Caco-2 (cell line): ENCODE results near the gene MAST3. TPM values are rescaled to one million over a fixed set of nuclear protein-coding genes. Genes with fewer than 3 reads are reported as not detected.

Source experiments
- BruUV-seq: library from RNA; stranded (reverse); fragments of 400-500 nt; replicated peaks from 2 replicates; lab custom pipeline; 2021; lab: Mats Ljungman, UMichigan
- CTCF ChIA-PET: fragments of 300-600 bp; sonication (Branson Sonifier 250); formaldehyde crosslinking; loops from one replicate; lab custom pipeline; 2022; ENCODE audit warnings: antibody characterized with exemption; lab: Charles Lee
- POLR2A ChIA-PET: fragments of 300-600 bp; sonication (Branson Sonifier 250); formaldehyde crosslinking; loops from one replicate; lab custom pipeline; 2022; ENCODE audit warnings: antibody characterized with exemption; lab: Charles Lee
- DNase-seq, 2 experiments: peaks; one replicate each; pipeline versions ENCODE4 v3.0.0 to v3.0.0-alpha.2; 2020 to 2022
- H3K27me3 ChIP-seq: replicated peaks from 2 replicates; pipeline ENCODE4 v1.6.0; 2011; ENCODE audit warnings: low read length; ENCODE audit not compliant: control insufficient read depth, insufficient read depth
- H3K36me3 ChIP-seq: 2 replicates; pipeline ENCODE4 v1.5.1; 2011; ENCODE audit warnings: low read length; ENCODE audit not compliant: control insufficient read depth, insufficient read depth
- H3K4me1 ChIP-seq: fragments of 250-450 bp; sonication (Bioruptor Pico); 2 replicates; pipeline ENCODE4 v1.5.1; 2020; ENCODE audit warnings: mild to moderate bottlenecking
- H3K4me3 ChIP-seq: 2 replicates; pipeline ENCODE4 v1.5.1; 2011; ENCODE audit warnings: low read depth, mild to moderate bottlenecking, control low read depth, low read length
- H3K9me3 ChIP-seq: fragments of 250-450 bp; sonication (Bioruptor Pico); 2 replicates; pipeline ENCODE4 v1.5.1; 2020; ENCODE audit warnings: mild to moderate bottlenecking, moderate library complexity
- H3K27ac Mint-ChIP-seq: one replicate; pipeline ENCODE4 v1.8.0; 2022; ENCODE audit warnings: mixed read lengths; ENCODE audit not compliant: unreplicated experiment
- H3K27me3 Mint-ChIP-seq: one replicate; pipeline ENCODE4 v1.8.0; 2022; ENCODE audit warnings: mixed read lengths; ENCODE audit not compliant: insufficient read depth, unreplicated experiment
- H3K36me3 Mint-ChIP-seq: one replicate; pipeline ENCODE4 v1.8.0; 2022; ENCODE audit warnings: mild to moderate bottlenecking, mixed read lengths; ENCODE audit not compliant: insufficient read depth, unreplicated experiment
- H3K4me1 Mint-ChIP-seq: one replicate; pipeline ENCODE4 v1.8.0; 2022; ENCODE audit warnings: low read depth, mixed read lengths; ENCODE audit not compliant: unreplicated experiment
- H3K4me3 Mint-ChIP-seq: one replicate; pipeline ENCODE4 v1.8.0; 2022; ENCODE audit warnings: mild to moderate bottlenecking, moderate library complexity, mixed read lengths; ENCODE audit not compliant: unreplicated experiment
- H3K9me3 Mint-ChIP-seq: one replicate; pipeline ENCODE4 v1.8.0; 2022; ENCODE audit warnings: mixed read lengths; ENCODE audit not compliant: unreplicated experiment
- CTCF ChIP-seq, 2 experiments: fragments of 200-600 bp in 1 of 2; IDR thresholded peaks; 1 replicate in 1 of 2; 2 replicates in 1 of 2; pipeline versions ENCODE4 v1.5.1 to v1.8.0; 2011 to 2022; ENCODE audit warnings: antibody characterized with exemption in 1 of 2, control low read depth in 1 of 2, inconsistent platforms in 1 of 2, low read depth in 1 of 2, low read length in 1 of 2, mild to moderate bottlenecking in 1 of 2, moderate library complexity in 1 of 2; ENCODE audit not compliant: insufficient read depth in 1 of 2, severe bottlenecking in 1 of 2, unreplicated experiment in 1 of 2
- intact Hi-C: fragments of 100-400 bp; cut with micrococcal nuclease; formaldehyde crosslinking; loops from one replicate; pipeline ENCODE4 v1.10.0; 2022; ENCODE audit not compliant: unreplicated experiment
- total RNA-seq: library from RNA; stranded (reverse); gene quantifications from 2 replicates; pipeline ENCODE4 v1.2.3, GENCODE V29; 2022

MAST3 gene
- total RNA-seq, 1 experiment from 2014 or later = 8.2 TPM

DNA sequence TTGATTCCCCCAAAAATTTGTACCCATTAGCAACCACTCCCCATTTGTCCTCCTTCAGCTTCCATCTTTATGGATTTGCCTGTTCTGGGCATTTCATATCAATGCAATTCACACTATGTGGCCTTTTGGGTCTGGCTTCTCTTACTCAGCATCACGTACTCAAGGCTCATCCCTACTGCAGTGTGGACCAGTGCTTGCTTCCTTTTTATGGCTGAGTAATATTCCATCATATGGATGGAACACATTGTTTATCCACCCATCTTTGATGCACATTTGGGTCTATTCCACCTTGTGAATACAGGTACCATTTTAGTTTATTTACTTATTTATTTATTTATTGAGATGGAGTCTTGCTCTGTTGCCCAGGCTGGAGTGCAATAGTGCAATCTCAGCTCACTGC lies 42.9 kb downstream of the MAST3 start:
- H3K36me3 ChIP-seq = peaks cover 3% of the 10 kb centered on the region
- H3K36me3 Mint-ChIP-seq = peaks cover 27% of the 10 kb centered on the region
- intact Hi-C loops = no loop called here
- no peak for DNase-seq
- no peak overlapping the region for H3K4me3 ChIP-seq
- no peaks in the 10 kb centered on the region for H3K9me3 Mint-ChIP-seq
- CTCF ChIA-PET = no interaction called here
- BruUV-seq = no TSS peak
- no peak overlapping the region for H3K27ac Mint-ChIP-seq
- no peak for TF ChIP-seq CTCF (IDR thresholded peaks at IDR 0.05; ENCODE audit: insufficient read depth in 1 of 2, low read depth in 1 of 2, low read length in 1 of 2, severe bottlenecking in 1 of 2, unreplicated experiment in 1 of 2)
- no peaks in the 10 kb centered on the region for H3K27me3 ChIP-seq
- POLR2A ChIA-PET = no interaction called here
- H3K4me3 Mint-ChIP-seq = no peak overlapping the region
- H3K4me1 Mint-ChIP-seq = peaks cover 9% of the 10 kb centered on the region
- peaks cover 3% of the 10 kb centered on the region for H3K4me1 ChIP-seq
- H3K27me3 Mint-ChIP-seq = no peaks in the 10 kb centered on the region
- no peaks in the 10 kb centered on the region for H3K9me3 ChIP-seq

DNA sequence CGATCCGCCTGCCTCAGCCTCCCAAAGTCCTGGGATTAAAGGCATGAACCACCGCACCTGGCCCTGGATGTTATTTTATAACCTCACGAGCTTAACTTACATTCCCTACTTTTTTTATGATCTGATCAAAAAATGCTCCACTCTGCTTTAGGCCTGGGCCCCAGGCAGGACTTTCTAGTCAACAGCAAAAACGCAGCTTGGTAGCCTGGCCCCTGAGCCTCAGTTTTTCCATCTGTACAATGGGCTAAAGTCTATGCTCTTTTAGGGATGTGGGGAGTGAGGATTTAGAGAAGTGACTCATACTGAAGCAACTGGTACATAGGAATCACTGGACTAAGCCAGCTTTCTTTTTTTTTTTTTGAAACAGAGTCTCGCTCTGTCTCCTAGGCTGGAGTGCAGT lies 43.5 kb downstream of the MAST3 start:
- Mint-ChIP-seq H3K4me1 (peaks cover 4% of the 10 kb centered on the region), H3K27me3 (no peaks in the 10 kb centered on the region), H3K36me3 (peaks cover 27% of the 10 kb centered on the region), H3K9me3 (no peaks in the 10 kb centered on the region), H3K4me3 (no peak overlapping the region), H3K27ac (no peak overlapping the region)
- H3K4me1 ChIP-seq = no peaks in the 10 kb centered on the region; the same call in 1 of the 2 replicates
- no peak for DNase-seq
- H3K4me3 ChIP-seq = no peak overlapping the region
- POLR2A ChIA-PET = no interaction called here
- BruUV-seq = no TSS peak
- H3K27me3 ChIP-seq = no peaks in the 10 kb centered on the region
- CTCF ChIA-PET = no interaction called here
- peaks cover 6% of the 10 kb centered on the region for H3K36me3 ChIP-seq
- intact Hi-C loops = no loop called here
- TF ChIP-seq CTCF (IDR thresholded peaks at IDR 0.05; ENCODE audit: insufficient read depth in 1 of 2, low read depth in 1 of 2, low read length in 1 of 2, severe bottlenecking in 1 of 2, unreplicated experiment in 1 of 2) = no peak
- no peaks in the 10 kb centered on the region for H3K9me3 ChIP-seq

- H3K4me1 ChIP-seq = no peaks in the 10 kb centered on the region
- no peak overlapping the region for H3K27ac Mint-ChIP-seq
- H3K4me1 Mint-ChIP-seq = no peaks in the 10 kb centered on the region
- no TSS peak for BruUV-seq
- H3K9me3 Mint-ChIP-seq = no peaks in the 10 kb centered on the region
- peaks cover 22% of the 10 kb centered on the region for H3K36me3 Mint-ChIP-seq
- no peak for TF ChIP-seq CTCF (IDR thresholded peaks at IDR 0.05; ENCODE audit: insufficient read depth in 1 of 2, low read depth in 1 of 2, low read length in 1 of 2, severe bottlenecking in 1 of 2, unreplicated experiment in 1 of 2)
- H3K4me3 Mint-ChIP-seq = no peak overlapping the region
- H3K36me3 ChIP-seq = peaks cover 6% of the 10 kb centered on the region
- intact Hi-C loops = no loop called here
- H3K4me3 ChIP-seq = no peak overlapping the region
- no peaks in the 10 kb centered on the region for H3K27me3 ChIP-seq
- ChIA-PET CTCF (no interaction called here), POLR2A (no interaction called here)
- no peaks in the 10 kb centered on the region for H3K9me3 ChIP-seq
- DNase-seq = no peak
- H3K27me3 Mint-ChIP-seq = no peaks in the 10 kb centered on the region
Observed at GRCh38 chr19:18143902-18144301, 46.3 kb downstream of the MAST3 start.
